ENCODE results near the gene MYOD1. TPM values are rescaled to one million over a fixed set of nuclear protein-coding genes. Genes with fewer than 3 reads are reported as not detected.

Gene MYOD1
- total RNA-seq, 1 experiment from 2014 or later, result not detected

DNA sequence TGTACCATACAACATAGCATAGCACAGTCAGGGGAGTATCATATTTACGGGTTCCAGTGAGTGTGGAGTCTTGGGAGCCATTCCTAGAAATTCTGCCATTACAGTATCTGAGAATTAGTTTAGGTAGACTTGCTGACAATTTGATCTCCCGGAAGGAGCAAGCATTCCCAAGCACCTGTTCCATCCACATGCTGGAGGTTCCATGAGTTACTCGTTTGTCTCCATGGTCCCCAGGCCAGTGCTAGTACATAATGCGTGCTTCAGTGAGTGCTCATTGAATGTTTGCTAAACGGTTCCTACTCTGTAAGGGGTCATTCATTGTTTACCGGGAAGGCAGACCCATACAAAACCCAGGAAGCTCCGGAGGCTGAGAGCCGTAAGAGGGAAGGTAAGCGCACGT lies 27.4 kb upstream of the MYOD1 start:
- Histone ChIP-seq H3K27ac (ENCODE audit: low read depth, low read length, poor library complexity, severe bottlenecking) (no peak overlapping the region), H3K4me3 (ENCODE audit: low read depth, low read length, poor library complexity, severe bottlenecking) (no peak overlapping the region), H3K4me1 (ENCODE audit: insufficient read depth, low read length, poor library complexity, severe bottlenecking) (no peaks in the 10 kb centered on the region), H3K9me3 (ENCODE audit: low read depth, low read length, poor library complexity, severe bottlenecking) (no peaks in the 10 kb centered on the region), H3K27me3 (replicated peaks; ENCODE audit: insufficient read depth, low read depth, low read length, poor library complexity) (peaks cover 87% of the 10 kb centered on the region), H3K36me3 (ENCODE audit: insufficient read depth, low read length, poor library complexity, severe bottlenecking) (no peaks in the 10 kb centered on the region)
- no peak for TF ChIP-seq CTCF (conservative IDR thresholded peaks at IDR 0.05; ENCODE audit: low read depth, low read length)
- TF ChIP-seq EZH2 (IDR thresholded peaks at IDR 0.05; ENCODE audit: borderline replicate concordance, low read depth, low read length, poor library complexity, severe bottlenecking), result no peak
- DNase-seq (ENCODE audit: low spot score), result no peak
- ChIA-PET POLR2A (ENCODE audit: low non-redundant PET) (no interaction called here), CTCF (no interaction called here)
- intact Hi-C loops (cut with micrococcal nuclease; ENCODE audit: unreplicated experiment), result no loop called here
- BruUV-seq (replicated peaks), result no TSS peak

- H3K27ac ChIP-seq (ENCODE audit: low read depth, low read length, poor library complexity, severe bottlenecking), result no peak overlapping the region
- POLR2A ChIA-PET (ENCODE audit: low non-redundant PET), result no interaction called here
- H3K9me3 ChIP-seq (ENCODE audit: low read depth, low read length, poor library complexity, severe bottlenecking), result no peaks in the 10 kb centered on the region
- DNase-seq (ENCODE audit: low spot score), result no peak
- no peaks in the 10 kb centered on the region for H3K36me3 ChIP-seq (ENCODE audit: insufficient read depth, low read length, poor library complexity, severe bottlenecking)
- no peak overlapping the region for H3K4me3 ChIP-seq (ENCODE audit: low read depth, low read length, poor library complexity, severe bottlenecking)
- BruUV-seq (replicated peaks), result no TSS peak
- H3K4me1 ChIP-seq (ENCODE audit: insufficient read depth, low read length, poor library complexity, severe bottlenecking), result no peaks in the 10 kb centered on the region
- CTCF ChIA-PET, result no interaction called here
- intact Hi-C loops (cut with micrococcal nuclease; ENCODE audit: unreplicated experiment), result no loop called here
- TF ChIP-seq CTCF (conservative IDR thresholded peaks at IDR 0.05; ENCODE audit: low read depth, low read length) (no peak), EZH2 (IDR thresholded peaks at IDR 0.05; ENCODE audit: borderline replicate concordance, low read depth, low read length, poor library complexity, severe bottlenecking) (no peak)
- H3K27me3 ChIP-seq (replicated peaks; ENCODE audit: insufficient read depth, low read depth, low read length, poor library complexity), result peaks cover 86% of the 10 kb centered on the region
Measured at GRCh38 chr11:17692931-17693330, 26.4 kb upstream of the MYOD1 start.

GRCh38 chr11:17693531-17693930 lies 25.8 kb upstream of the MYOD1 start:
- Histone ChIP-seq H3K27me3 (replicated peaks; ENCODE audit: insufficient read depth, low read depth, low read length, poor library complexity) (peaks cover 86% of the 10 kb centered on the region), H3K4me1 (ENCODE audit: insufficient read depth, low read length, poor library complexity, severe bottlenecking) (no peaks in the 10 kb centered on the region), H3K9me3 (ENCODE audit: low read depth, low read length, poor library complexity, severe bottlenecking) (no peaks in the 10 kb centered on the region), H3K4me3 (ENCODE audit: low read depth, low read length, poor library complexity, severe bottlenecking) (no peak overlapping the region), H3K27ac (ENCODE audit: low read depth, low read length, poor library complexity, severe bottlenecking) (no peak overlapping the region), H3K36me3 (ENCODE audit: insufficient read depth, low read length, poor library complexity, severe bottlenecking) (no peaks in the 10 kb centered on the region)
- TF ChIP-seq EZH2 (IDR thresholded peaks at IDR 0.05; ENCODE audit: borderline replicate concordance, low read depth, low read length, poor library complexity, severe bottlenecking), result no peak
- no peak for TF ChIP-seq CTCF (conservative IDR thresholded peaks at IDR 0.05; ENCODE audit: low read depth, low read length)
- intact Hi-C loops (cut with micrococcal nuclease; ENCODE audit: unreplicated experiment), result no loop called here
- BruUV-seq (replicated peaks), result no TSS peak
- DNase-seq (ENCODE audit: low spot score), result no peak
- POLR2A ChIA-PET (ENCODE audit: low non-redundant PET), result no interaction called here
- CTCF ChIA-PET, result no interaction called here
